Superior temporal gyrus (tissue), 1 donor: ENCODE measurements around the gene LYPD8.
"Not testable (repeated sequence)": the region's sequence is repeated elsewhere in the genome, so short reads cannot be mapped to it uniquely, and the experiment has no call there.

Experiments used
- DNase-seq: peaks from one replicate; pipeline ENCODE4 v3.0.0-alpha.2; 2016; ENCODE audit errors: extremely low spot score

The LYPD8 gene

DNA sequence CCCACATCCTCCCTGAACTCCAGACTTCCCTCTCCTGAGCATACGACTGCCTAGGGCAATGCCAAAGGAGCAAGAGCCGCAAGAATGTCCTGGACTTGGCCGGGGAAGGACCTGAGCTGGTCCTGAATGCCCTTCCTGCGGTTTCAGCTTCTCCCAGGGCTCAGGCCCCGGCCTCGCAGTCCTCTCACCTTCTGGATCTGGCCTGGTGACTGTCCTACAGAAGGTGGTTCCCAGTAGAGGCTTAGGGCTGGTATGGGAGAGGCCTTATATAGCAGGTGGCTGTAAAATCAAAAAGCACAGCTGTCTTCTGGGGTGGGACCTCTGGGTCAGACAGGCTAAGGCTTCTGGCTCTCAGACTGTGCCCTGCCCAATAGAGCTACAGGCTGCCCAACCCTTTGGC, at the start of gene LYPD8:
Gene LYPD8, minus strand, starts transcription at position 243 of the 400 bp plus-strand sequence. CDS start 4,678 bp downstream, outside the sequence.
- no peak for DNase-seq

GRCh38 chr1:248804771-248805681, 49.5 kb upstream of the LYPD8 start:
- no peak for DNase-seq

DNA sequence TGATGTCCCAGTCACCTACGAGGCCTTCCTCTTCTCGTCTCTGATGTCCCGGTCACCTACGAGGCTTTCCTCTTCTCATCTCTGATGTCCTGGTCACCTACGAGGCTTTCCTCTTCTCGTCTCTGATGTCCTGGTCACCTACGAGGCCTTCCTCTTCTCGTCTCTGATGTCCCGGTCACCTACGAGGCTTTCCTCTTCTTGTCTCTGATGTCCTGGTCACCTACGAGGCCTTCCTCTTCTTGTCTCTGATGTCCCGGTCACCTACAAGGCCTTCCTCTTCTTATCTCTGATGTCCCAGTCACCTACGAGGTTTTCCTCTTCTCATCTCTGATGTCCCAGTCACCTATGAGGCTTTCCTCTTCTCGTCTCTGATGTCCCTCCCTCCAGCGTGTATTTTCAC, 47.9 kb upstream of the LYPD8 start:
- DNase-seq: not testable (repeated sequence)

DNA sequence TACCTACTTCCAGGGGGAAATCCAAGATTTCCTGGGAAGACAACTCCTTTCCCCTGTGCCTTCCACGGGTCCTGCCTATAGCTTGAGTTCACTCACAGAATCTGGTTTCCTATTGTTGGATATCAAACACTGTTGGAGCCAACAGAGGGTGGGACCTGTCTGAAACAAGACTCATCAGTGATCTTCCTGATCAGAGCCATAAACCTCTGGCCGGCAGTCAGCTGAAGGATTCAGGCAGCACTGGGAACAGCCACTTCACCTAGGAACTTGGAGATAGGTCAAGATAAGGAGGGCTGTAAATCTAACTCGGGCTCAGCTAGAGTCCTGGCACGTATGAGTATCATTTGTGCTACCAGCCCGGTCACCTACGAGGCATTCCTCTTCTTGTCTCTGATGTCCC, 46.9 kb upstream of the LYPD8 start:
- DNase-seq: no peak

DNA sequence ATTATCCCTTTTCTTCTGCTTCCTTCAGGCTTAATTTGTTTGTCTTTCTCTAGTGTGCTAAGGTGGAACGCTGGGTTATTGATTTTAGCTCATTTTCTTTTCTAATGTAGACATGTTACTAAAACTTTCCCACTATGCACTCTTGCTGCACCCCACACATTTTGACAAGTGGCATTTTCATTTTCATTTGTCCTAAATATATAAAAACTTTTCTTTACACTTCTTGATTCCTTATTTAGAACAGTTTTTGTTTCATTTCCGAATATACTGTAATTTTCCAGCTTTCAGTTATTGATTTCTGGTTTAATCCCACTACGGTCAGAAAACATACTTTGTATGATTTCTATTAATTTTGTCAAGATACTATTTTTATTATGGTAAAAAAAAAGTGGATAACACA, 44.9 kb upstream of the LYPD8 start:
- DNase-seq: no peak

DNA sequence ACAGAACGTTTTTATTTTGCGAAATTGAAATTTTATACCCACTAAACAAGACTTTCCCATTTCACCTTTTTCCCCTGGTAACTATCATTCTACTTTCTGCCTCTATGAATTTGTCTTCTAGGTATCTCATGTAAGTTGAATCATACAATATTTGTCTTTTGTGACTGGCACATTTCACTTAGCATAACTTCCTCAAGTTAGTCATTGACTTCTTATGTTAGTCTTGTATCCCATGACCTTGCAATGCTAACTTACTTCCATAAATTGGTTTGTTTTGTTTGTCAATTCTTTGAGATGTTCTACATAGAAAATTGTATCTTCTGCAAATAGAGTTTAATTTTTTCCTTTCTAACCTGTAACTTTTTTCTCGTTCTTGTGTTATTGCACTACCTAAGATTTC, 43.2 kb upstream of the LYPD8 start:
- DNase-seq: no peak

GRCh38 chr1:248794663-248795062, 39.1 kb upstream of the LYPD8 start:
- DNase-seq: not testable (repeated sequence)

DNA sequence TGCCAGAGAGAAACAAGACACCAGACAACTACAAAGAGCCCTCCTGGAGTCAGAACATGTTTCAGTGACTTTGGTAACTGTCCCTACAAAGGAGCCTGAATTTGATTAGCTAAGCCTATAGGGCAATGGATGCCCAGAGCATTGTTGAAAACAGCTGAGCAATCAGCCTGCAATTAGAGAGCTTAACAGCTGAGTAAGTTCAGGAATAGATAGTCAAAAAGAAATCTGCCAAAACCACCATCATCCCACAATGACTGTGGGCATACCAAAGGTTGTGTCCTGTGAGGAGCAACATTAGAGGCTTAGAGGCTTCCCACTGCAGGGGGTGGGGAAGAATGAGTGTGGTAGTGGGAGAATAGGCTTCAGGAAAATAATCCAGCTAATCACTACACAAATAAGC, 38.0 kb upstream of the LYPD8 start:
- DNase-seq: no peak

DNA sequence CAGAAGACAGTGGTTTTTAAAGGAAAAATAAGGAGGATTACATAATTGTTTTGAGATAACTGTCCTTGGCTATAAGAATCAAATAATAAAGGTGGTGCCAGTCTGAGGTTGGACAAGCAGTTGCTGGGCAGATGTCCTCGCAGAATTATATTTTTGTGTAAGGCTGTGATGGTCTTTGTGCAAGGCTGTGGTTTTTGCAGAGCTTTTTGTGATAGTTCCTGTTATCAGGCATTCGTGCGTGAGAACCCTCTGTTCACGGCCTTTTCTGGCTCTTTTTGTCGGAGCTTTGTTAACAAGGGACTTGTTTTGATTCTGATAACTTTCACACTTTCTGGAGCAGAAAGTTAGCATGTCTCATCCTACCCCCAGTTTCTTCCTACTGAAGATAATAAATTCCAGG, 36.8 kb upstream of the LYPD8 start:
- DNase-seq: no peak

DNA sequence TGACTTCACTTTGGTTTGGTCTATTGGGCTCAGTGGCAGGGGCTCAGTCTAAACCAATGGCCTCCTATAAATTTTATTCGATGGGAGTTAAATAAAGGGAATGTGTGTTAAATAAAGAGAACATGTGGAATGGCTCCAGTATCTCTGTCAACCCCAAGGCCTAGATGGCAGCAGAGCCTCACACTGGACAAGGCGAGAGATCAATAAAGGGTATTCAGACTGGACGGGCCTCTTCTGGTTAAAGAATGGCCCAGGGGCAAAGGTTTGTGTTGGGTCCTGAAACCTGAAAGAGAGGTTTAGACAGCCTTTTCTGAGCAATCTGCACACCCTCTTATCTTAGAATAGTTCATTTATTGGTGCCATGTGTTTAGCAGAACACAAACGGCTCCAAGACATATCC, 35.5 kb upstream of the LYPD8 start:
- no peak for DNase-seq

- no peak for DNase-seq
Observed at GRCh38 chr1:248790456-248790855, 34.9 kb upstream of the LYPD8 start.

GRCh38 chr1:248789337-248789736, 33.8 kb upstream of the LYPD8 start:
- not testable (repeated sequence) for DNase-seq

DNA sequence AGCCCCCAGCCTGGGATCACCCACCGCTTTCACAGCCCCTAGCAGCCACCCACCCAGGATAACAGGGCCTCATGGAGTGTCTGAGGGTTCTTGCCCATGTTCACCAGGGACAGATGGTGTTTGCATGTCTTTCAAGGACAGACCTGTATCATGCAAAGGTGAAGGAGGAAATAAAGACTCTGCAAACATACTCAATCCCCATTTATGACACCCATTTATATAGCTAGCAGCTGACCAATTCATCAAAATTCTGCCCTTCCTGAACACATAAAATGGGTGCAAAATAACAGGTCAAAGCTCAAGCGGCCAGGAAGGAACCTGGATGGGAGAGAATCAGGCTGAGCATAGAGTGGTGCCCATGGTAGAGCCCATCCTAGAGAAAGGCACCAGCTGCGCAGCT, 32.8 kb upstream of the LYPD8 start:
- DNase-seq: no peak

- DNase-seq: no peak
Observed at GRCh38 chr1:248787430-248787829, 31.9 kb upstream of the LYPD8 start.

- no peak for DNase-seq
Observed at GRCh38 chr1:248786156-248786555, 30.6 kb upstream of the LYPD8 start.

GRCh38 chr1:248783367-248783766, 27.8 kb upstream of the LYPD8 start:
- DNase-seq: no peak

GRCh38 chr1:248782416-248783141, 27.0 kb upstream of the LYPD8 start:
- DNase-seq: no peak

- DNase-seq: no peak
Observed at GRCh38 chr1:248779350-248779749, 23.8 kb upstream of the LYPD8 start.

DNA sequence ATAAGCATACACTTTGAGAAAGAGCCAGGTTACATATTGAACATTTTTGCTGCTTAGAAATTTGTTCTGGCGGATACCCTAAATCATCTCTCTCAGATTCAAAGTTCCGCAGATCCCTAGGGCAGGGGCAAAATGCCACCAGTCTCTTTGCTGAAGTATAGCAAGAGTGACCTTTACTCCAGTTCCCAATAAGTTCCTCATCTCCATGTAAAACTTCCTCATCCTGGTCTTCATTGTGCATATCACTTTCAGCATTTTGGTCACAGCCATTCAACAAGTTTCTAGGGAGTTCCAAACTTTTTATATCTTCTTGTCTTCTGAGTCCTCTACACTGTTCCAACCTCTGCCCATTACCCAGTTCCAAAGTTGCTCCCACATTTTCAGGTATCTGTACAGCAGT, 23.3 kb upstream of the LYPD8 start:
- DNase-seq: no peak

DNA sequence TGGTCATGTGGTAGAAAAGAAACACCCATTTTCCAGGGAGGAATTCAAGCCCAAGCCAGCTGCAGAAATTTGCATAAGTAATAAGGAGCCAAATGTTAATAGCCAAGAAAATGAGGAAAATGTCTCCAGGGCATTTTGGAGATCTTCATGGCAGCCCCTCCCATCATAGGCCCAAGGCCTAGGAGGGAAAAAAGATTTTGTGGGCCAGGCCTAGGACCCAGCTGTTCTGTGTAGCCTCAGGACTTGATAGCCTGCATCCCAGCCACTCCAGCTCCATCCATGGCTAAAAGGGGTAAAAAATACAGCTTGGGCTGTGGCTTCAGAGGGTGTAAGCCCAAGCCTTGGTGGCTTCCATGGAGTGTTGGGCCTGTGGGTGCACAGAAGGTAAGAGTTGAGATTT, 21.4 kb upstream of the LYPD8 start:
- no peak for DNase-seq

DNA sequence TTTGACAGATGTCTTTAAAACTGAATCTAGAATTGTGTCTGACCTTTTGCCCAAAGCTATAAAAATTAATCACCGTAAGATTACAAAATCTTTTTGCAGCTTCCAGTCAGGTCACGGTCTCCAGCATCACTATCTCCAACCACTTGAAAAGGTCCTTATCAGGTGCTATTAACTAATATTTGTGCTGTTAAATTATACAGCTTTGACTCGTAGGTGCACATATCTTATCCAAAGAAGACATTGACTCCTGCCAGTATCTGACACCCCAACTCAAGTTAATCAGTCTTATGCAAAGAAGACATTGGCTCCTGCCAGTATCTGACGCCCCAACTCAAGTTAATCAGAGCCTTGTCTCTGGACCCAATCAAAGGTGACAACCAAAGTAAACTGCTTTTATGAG, 19.9 kb upstream of the LYPD8 start:
- no peak for DNase-seq

DNA sequence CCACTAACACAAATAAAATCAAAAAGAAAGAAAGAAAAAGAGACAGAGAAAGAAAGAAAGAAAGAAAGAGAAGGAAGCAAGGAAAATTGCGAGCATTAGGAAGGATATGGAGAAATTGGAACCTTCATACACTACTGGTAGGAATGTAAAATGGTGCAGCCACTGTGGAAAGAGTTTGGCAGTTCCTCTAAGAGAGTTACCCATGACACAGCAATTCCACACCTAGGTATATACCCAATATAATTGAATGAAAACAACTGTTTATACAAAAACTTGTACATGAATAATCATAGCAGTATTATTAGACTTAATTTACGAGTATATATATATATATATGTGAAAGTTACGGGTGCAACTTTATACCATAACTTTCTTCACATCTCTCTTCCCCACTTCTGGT, 4.1 kb upstream of the LYPD8 start:
- no peak for DNase-seq

- no peak for DNase-seq
Observed at GRCh38 chr1:248758352-248758751, 2.8 kb upstream of the LYPD8 start.
